Measurements from ENCODE around the gene RPL27A. TPM values are rescaled to one million over a fixed set of nuclear protein-coding genes. Genes with fewer than 3 reads are reported as not detected.

RPL27A gene
- total RNA-seq, 6 experiments from 2014 or later, result 187 to 394 (median 327) TPM

DNA sequence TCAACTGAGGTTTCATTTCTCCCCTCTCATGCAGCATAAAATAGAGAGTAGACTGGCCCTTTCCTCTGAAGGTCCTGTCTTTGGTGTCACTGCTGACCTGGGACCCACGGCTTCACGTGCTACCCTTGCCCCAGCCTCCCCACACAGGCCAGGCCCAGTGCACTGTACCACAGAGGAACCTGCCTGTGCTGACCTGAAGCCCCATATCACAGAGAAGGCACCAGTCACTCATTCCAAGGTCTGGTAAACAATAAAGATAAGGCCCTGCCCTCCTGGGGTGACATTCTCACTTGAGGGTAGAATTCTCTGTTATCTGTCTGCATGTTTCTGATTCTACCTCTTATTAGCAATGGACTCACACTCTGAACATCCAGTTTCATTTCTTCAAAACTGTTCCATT is 51.3 kb downstream of the RPL27A start:
- intact Hi-C loops (cut with DNase I), result no loop called here
- Histone ChIP-seq H3K4me3 (no peak overlapping the region), H3K4me1 (peaks cover 0 to 34% (median 15%) of the 10 kb centered on the region in 4 donors), H3K27me3 (no peaks in the 10 kb centered on the region), H3K36me3 (peaks cover 0 to 5% (median 0%) of the 10 kb centered on the region in 4 donors), H3K27ac (peak overlapping the region; percentile 49 to 78 (median 68)), H3K9me3 (no peaks in the 10 kb centered on the region)
- DNase-seq (no peak), ATAC-seq (peak; percentile 41 to 50 (median 46))
- TF ChIP-seq POLR2A (IDR thresholded peaks at IDR 0.05), result no peak
- TF ChIP-seq, protein P1, sequence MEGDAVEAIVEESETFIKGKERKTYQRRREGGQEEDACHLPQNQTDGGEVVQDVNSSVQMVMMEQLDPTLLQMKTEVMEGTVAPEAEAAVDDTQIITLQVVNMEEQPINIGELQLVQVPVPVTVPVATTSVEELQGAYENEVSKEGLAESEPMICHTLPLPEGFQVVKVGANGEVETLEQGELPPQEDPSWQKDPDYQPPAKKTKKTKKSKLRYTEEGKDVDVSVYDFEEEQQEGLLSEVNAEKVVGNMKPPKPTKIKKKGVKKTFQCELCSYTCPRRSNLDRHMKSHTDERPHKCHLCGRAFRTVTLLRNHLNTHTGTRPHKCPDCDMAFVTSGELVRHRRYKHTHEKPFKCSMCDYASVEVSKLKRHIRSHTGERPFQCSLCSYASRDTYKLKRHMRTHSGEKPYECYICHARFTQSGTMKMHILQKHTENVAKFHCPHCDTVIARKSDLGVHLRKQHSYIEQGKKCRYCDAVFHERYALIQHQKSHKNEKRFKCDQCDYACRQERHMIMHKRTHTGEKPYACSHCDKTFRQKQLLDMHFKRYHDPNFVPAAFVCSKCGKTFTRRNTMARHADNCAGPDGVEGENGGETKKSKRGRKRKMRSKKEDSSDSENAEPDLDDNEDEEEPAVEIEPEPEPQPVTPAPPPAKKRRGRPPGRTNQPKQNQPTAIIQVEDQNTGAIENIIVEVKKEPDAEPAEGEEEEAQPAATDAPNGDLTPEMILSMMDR (IDR thresholded peaks at IDR 0.05), result no peak
- WGBS (ENCODE audit: insufficient coverage, low coverage, low lambda C conversion rate, missing lambda C conversion rate), result 31% methylated on average over 2 of the region's 2 CpGs

DNA sequence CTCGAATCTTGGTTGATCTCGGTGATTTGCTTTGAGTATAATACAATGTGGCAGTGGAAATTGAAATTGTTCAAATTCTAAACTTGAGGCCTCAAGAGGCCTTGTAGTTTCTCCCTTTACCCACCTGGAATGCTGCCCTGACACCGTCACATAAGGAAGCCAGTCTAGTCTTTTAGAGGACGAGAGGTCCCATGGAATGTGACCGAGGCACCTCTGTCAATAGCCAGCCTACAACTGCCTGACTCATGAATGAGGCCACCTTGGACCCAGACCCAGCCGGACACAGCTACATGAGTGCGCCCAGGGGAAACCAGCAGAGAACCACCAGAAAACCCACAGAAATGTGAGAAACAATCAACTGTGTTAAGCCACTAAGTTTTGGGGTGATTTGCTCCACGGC is 52.5 kb downstream of the RPL27A start:
- H3K4me1 ChIP-seq, result peaks cover 0 to 34% (median 15%) of the 10 kb centered on the region in 4 donors
- 95% methylated on average over 4 of the region's 8 CpGs for WGBS (ENCODE audit: insufficient coverage, low coverage, low lambda C conversion rate, missing lambda C conversion rate)
- H3K4me3 ChIP-seq, result no peak overlapping the region
- peaks cover 0 to 5% (median 0%) of the 10 kb centered on the region in 4 donors for H3K36me3 ChIP-seq
- intact Hi-C loops (cut with DNase I), result no loop called here
- no peak for DNase-seq
- H3K27ac ChIP-seq, result no peak overlapping the region
- no peaks in the 10 kb centered on the region for H3K9me3 ChIP-seq
- TF ChIP-seq, protein P1 (IDR thresholded peaks at IDR 0.05), result no peak
- no peak for TF ChIP-seq POLR2A (IDR thresholded peaks at IDR 0.05)
- no peaks in the 10 kb centered on the region for H3K27me3 ChIP-seq
- no peak for ATAC-seq

DNA sequence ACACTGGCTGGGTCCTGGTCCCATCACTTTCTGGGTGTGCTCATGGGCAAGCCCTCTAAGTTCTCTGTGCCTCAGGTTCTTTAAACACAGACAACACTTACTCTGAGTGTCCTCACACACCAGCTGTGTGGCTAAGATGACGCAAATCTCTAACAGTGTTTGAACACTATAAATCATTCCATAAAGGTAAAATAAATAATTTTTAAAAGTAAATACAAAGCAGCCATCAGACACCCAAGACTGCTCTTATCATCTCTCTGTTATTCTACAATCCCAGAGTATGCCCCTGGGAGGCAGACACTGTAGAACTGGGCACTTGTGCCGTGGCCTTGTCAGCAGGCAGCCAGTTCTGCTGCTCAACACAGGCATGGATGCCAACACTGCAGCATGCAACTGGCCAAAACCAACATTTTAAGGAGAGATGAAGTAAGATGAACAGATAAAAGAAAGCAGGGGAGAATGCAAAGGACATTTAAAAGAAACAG is 56.8 kb downstream of the RPL27A start:
- intact Hi-C loops (cut with DNase I), result no loop called here
- ATAC-seq, result peak in 1 of 4 donors; percentile 46
- H3K27me3 ChIP-seq, result no peaks in the 10 kb centered on the region

More for the DNA sequence above, 56.8 kb downstream of the RPL27A start:
- no peaks in the 10 kb centered on the region for H3K9me3 ChIP-seq
- no peak overlapping the region for H3K4me3 ChIP-seq
- no peak for TF ChIP-seq POLR2A (IDR thresholded peaks at IDR 0.05)
- TF ChIP-seq, protein P1 (IDR thresholded peaks at IDR 0.05), result no peak
- DNase-seq, result no peak
- H3K27ac ChIP-seq, result no peak overlapping the region
- H3K36me3 ChIP-seq, result no peaks in the 10 kb centered on the region
- 58% methylated on average over 2 of the region's 2 CpGs for whole genome bisulfite sequencing (ENCODE audit: insufficient coverage, low coverage, low lambda C conversion rate, missing lambda C conversion rate)
- H3K4me1 ChIP-seq, result peaks cover 0 to under 1% (median under 1%) of the 10 kb centered on the region in 4 donors

Small RNA genes within 50 kb of the gene (small RNA-seq; reads per million reads assigned to genes)
- 0 reads per million in 2 experiments for gene SNORA3A
- gene SNORA3B, result 0.78 to 1.6 reads per million in 2 experiments

Other genes with a start within 250 kb of the RPL27A start
- gene STK33, start 88.6 kb upstream of the RPL27A start, total RNA-seq, result 1 to 10 TPM in 1 of 6 experiments, under 1 TPM in 3, not detected in 2; 0.12 to 1.1 (median 0.42) TPM
- gene TRIM66, start 127 bp upstream of the RPL27A start, total RNA-seq, result 10 to 100 TPM in 2 of 6 experiments, 1 to 10 TPM in 4; 4.0 to 16.4 (median 6.9) TPM
- 10 to 100 TPM in 3 of 6 experiments, 1 to 10 TPM in 3; 5.8 to 14.8 (median 8.7) TPM for gene AKIP1, start 228.4 kb downstream of the RPL27A start, total RNA-seq